HEK293T (cell line): ENCODE data around the gene LINGO1.

ENCODE experiments used
- FOXA1 ChIP-seq: fragments of 450-650 bp; IDR thresholded peaks from 2 replicates; pipeline ENCODE4 v1.6.1; 2016; ENCODE audit warnings: mild to moderate bottlenecking
- SP1 ChIP-seq: fragments of 450-650 bp; IDR thresholded peaks from 2 replicates; pipeline ENCODE4 v1.6.1; 2017
- TARDBP ChIP-seq: fragments of 450-650 bp; IDR thresholded peaks from 2 replicates; pipeline ENCODE4 v1.6.1; 2016

GRCh38 chr15:77611767-77612166 is 20.9 kb downstream of the LINGO1 start:
- no peak for TF ChIP-seq SP1
- no peak for TF ChIP-seq FOXA1
- no peak for TF ChIP-seq TARDBP
